GM12878 (cell line): ENCODE data around the gene CDC7. TPM values are rescaled to one million over a fixed set of nuclear protein-coding genes. Genes with fewer than 3 reads are reported as not detected.

Experiments
- ATAC-seq: fragments of 200-7000 bp; cut with Tn5 transposase; 3 replicates; pipeline ENCODE4 v1.9.1; 2020; ENCODE audit warnings: mild to moderate bottlenecking, moderate library complexity
- BruUV-seq: library from RNA; stranded (reverse); fragments of 400-500 nt; replicated peaks from 2 replicates; lab custom pipeline; 2021; lab: Mats Ljungman, UMichigan
- CTCF ChIA-PET: fragments of 300-600 bp; sonication (Branson Sonifier 250); formaldehyde crosslinking; extraction: SDS; loops from one replicate; lab custom pipeline; 2021; ENCODE audit warnings: inconsistent platforms; lab: Yijun Ruan, JAX
- POLR2A ChIA-PET: fragments of 350-600 bp; formaldehyde crosslinking; extraction: SDS; loops from one replicate; lab custom pipeline; 2021; ENCODE audit warnings: inconsistent platforms; lab: Charles Lee
- RAD21 ChIA-PET: fragments of 300-600 bp; sonication (Branson Sonifier 250); formaldehyde crosslinking; loops from one replicate; lab custom pipeline; 2023; ENCODE audit warnings: antibody characterized with exemption; ENCODE audit not compliant: unreplicated experiment; lab: Charles Lee
- SMC1A ChIA-PET: fragments of 300-600 bp; sonication (Branson Sonifier 250); formaldehyde crosslinking; loops from one replicate; lab custom pipeline; 2023; ENCODE audit not compliant: unreplicated experiment, uncharacterized antibody; lab: Charles Lee
- DNase-seq: peaks from one replicate; pipeline ENCODE4 v3.0.0-alpha.2; 2011; ENCODE audit warnings: low read depth, low spot score
- FAIRE-seq: peaks from 3 replicates; lab custom pipeline; 2011; peaks lifted over from hg19 to GRCh38; lab: Jason Lieb, UNC
- H2AFZ ChIP-seq: 2 replicates; pipeline ENCODE4 v1.6.0; 2011; ENCODE audit warnings: low read depth, low read length, control low read depth; ENCODE audit not compliant: control insufficient read depth
- H3K27ac ChIP-seq: 2 replicates; pipeline ENCODE4 v1.5.1; 2011; ENCODE audit warnings: control low read depth; ENCODE audit not compliant: control insufficient read depth, insufficient read depth
- H3K27me3 ChIP-seq, 2 experiments: replicated peaks in 1 of 2; 2 replicates each; pipeline versions ENCODE4 v1.6.0 to v1.6.1; 2011; ENCODE audit warnings: low read length in 1 of 2; ENCODE audit not compliant: control insufficient read depth in 2 of 2, insufficient read depth in 2 of 2
- H3K36me3 ChIP-seq, 2 experiments: 2 replicates each; pipeline ENCODE4 v1.5.1; 2011; ENCODE audit warnings: low read length in 1 of 2; ENCODE audit not compliant: control insufficient read depth in 2 of 2, insufficient read depth in 2 of 2
- H3K4me1 ChIP-seq: 2 replicates; pipeline ENCODE4 v1.6.1; 2011; ENCODE audit warnings: mild to moderate bottlenecking, low read length, moderate library complexity, mixed read lengths; ENCODE audit not compliant: control insufficient read depth, insufficient read depth
- H3K4me2 ChIP-seq: 2 replicates; pipeline ENCODE4 v1.6.0; 2011; ENCODE audit warnings: control low read depth; ENCODE audit not compliant: control insufficient read depth, insufficient read depth
- H3K4me3 ChIP-seq: fragments of 200-600 bp; sonication (generic); 2 replicates; pipeline ENCODE4 v1.5.1; 2016
- H3K79me2 ChIP-seq: 2 replicates; pipeline ENCODE4 v1.6.0; 2011; ENCODE audit warnings: low read length; ENCODE audit not compliant: control insufficient read depth, insufficient read depth
- H3K9ac ChIP-seq: 2 replicates; pipeline ENCODE4 v1.8.0; 2011; ENCODE audit warnings: low read length, control low read depth, mixed read lengths; ENCODE audit not compliant: control insufficient read depth, insufficient read depth
- H3K9me3 ChIP-seq: replicated peaks from 3 replicates; pipeline ENCODE4 v1.5.1; 2011; ENCODE audit warnings: mild to moderate bottlenecking, low read length; ENCODE audit not compliant: control insufficient read depth, insufficient read depth
- H4K20me1 ChIP-seq: 2 replicates; pipeline ENCODE4 v1.6.0; 2011; ENCODE audit not compliant: control insufficient read depth, insufficient read depth
- BMI1 ChIP-seq: fragments of 450-650 bp; IDR thresholded peaks from 2 replicates; pipeline ENCODE4 v1.6.1; 2016; ENCODE audit warnings: mild to moderate bottlenecking, moderate library complexity, borderline replicate concordance
- CBX5 ChIP-seq: sonication (generic); IDR thresholded peaks from 2 replicates; pipeline ENCODE4 v1.6.1; 2016; ENCODE audit warnings: low read depth, moderate library complexity, mild to moderate bottlenecking, inconsistent platforms
- CHD1 ChIP-seq: IDR thresholded peaks from 2 replicates; pipeline ENCODE4 v1.6.1; 2012; ENCODE audit warnings: low read depth, low read length, improper control_type of control experiment
- CREM ChIP-seq: IDR thresholded peaks from 2 replicates; pipeline ENCODE4 v1.6.1; 2014; ENCODE audit warnings: antibody characterized with exemption, low read depth
- CUX1 ChIP-seq: IDR thresholded peaks from 2 replicates; pipeline ENCODE4 v1.6.1; 2012; ENCODE audit warnings: improper control_type of control experiment, low read depth, low read length; ENCODE audit not compliant: insufficient replicate concordance
- FOXK2 ChIP-seq: fragments of 450-650 bp; IDR thresholded peaks from 2 replicates; pipeline ENCODE4 v1.6.1; 2017; ENCODE audit warnings: mild to moderate bottlenecking, moderate library complexity
- GABPA ChIP-seq: IDR thresholded peaks from 2 replicates; pipeline ENCODE4 v1.6.1; 2014; ENCODE audit warnings: antibody characterized with exemption, low read depth, mild to moderate bottlenecking, inconsistent platforms
- IRF3 ChIP-seq: fragments of 450-650 bp; IDR thresholded peaks from 2 replicates; pipeline ENCODE4 v1.6.1; 2014; ENCODE audit warnings: mild to moderate bottlenecking
- JUND ChIP-seq: IDR thresholded peaks from 2 replicates; pipeline ENCODE4 v1.6.1; 2012; ENCODE audit warnings: low read depth, mild to moderate bottlenecking, low read length, improper control_type of control experiment, moderate library complexity
- MEF2A ChIP-seq: IDR thresholded peaks from 2 replicates; pipeline ENCODE4 v1.6.1; 2011; ENCODE audit warnings: low read depth, mild to moderate bottlenecking, low read length, moderate library complexity; ENCODE audit not compliant: insufficient read depth
- MTA2 ChIP-seq: fragments of 450-650 bp; IDR thresholded peaks from 2 replicates; pipeline ENCODE4 v1.6.1; 2016; ENCODE audit warnings: low read depth, mild to moderate bottlenecking, moderate library complexity
- POLR2AphosphoS2 ChIP-seq: IDR thresholded peaks from 2 replicates; pipeline ENCODE4 v1.6.1; 2011; ENCODE audit warnings: low read depth, mild to moderate bottlenecking, low read length, improper control_type of control experiment, moderate library complexity
- POU2F2 ChIP-seq: IDR thresholded peaks from 3 replicates; pipeline ENCODE4 v1.6.1; 2011; ENCODE audit warnings: low read depth, mild to moderate bottlenecking, low read length, borderline replicate concordance
- RAD21 ChIP-seq: IDR thresholded peaks from 2 replicates; pipeline ENCODE4 v1.6.1; 2011; ENCODE audit warnings: mild to moderate bottlenecking, low read depth, low read length, moderate library complexity; ENCODE audit not compliant: insufficient read depth
- RB1 ChIP-seq: fragments of 450-650 bp; formaldehyde crosslinking; IDR thresholded peaks from 2 replicates; pipeline ENCODE4 v1.6.1; 2017; ENCODE audit warnings: mild to moderate bottlenecking, borderline replicate concordance
- RFX5 ChIP-seq: IDR thresholded peaks from 2 replicates; pipeline ENCODE4 v1.6.1; 2011; ENCODE audit warnings: low read depth, low read length, improper control_type of control experiment
- ZNF207 ChIP-seq: fragments of 450-650 bp; IDR thresholded peaks from 2 replicates; pipeline ENCODE4 v1.6.1; 2014; ENCODE audit warnings: antibody characterized with exemption, mild to moderate bottlenecking, borderline replicate concordance
- WGBS: methylation state at CpG from one replicate; pipeline ENCODE4 v1.1.6; 2016; ENCODE audit warnings: low lambda C conversion rate; ENCODE audit not compliant: insufficient replicate concordance, insufficient coverage; ENCODE audit errors: missing lambda C conversion rate; 5-methylcytosine and 5-hydroxymethylcytosine counted together
- in situ Hi-C: fragments of 300-500 bp; cut with MboI; formaldehyde crosslinking; loops from 9 replicates; pipeline ENCODE4 v1.14.3; 2018; ENCODE audit warnings: mixed read lengths
- intact Hi-C: fragments of 100-400 bp; cut with micrococcal nuclease; formaldehyde crosslinking; loops from one replicate; pipeline ENCODE4 v1.14.2; 2022; ENCODE audit not compliant: unreplicated experiment
- polyA plus RNA-seq, 11 experiments: library from polyadenylated mRNA; depleted of rRNA in 4 of 11; unstranded in 6 of 11; stranded (reverse) in 5 of 11; fragments of >200 nt; fragmentation: Nextera tagmentation in 4 of 11; fragmentation: Illumina TruSeq in 1 of 11; extraction: Ambion mirVana in 4 of 11; extraction: Trizol in 1 of 11; gene quantifications; 1 replicate in 1 of 11; 2 replicates in 10 of 11; pipeline versions ENCODE4 v1.2.1 to v1.2.3, GENCODE V29; 2011 to 2016; ENCODE audit warnings: inconsistent platforms in 2 of 11, missing spikeins in 2 of 11, low read depth in 1 of 11
- total RNA-seq, 4 experiments: library from RNA; depleted of rRNA in 3 of 4; stranded (reverse); fragments of >200 nt in 3 of 4; fragmentation: Illumina TruSeq in 1 of 4; extraction: Trizol in 1 of 4; gene quantifications; 2 replicates each; pipeline versions ENCODE4 v1.2.1 to v1.2.3, GENCODE V29; 2013 to 2021

CDC7 gene
- total and polyA plus RNA-seq, 10 of the 15 experiments (the other 5 are each of a cell fraction or from before 2014, with no cell fraction given) = 14.9 to 37.8 (median 26.0) TPM

GRCh38 chr1:91503975-91504530 lies 3.4 kb downstream of the CDC7 start:
- no peak overlapping the region for H3K27ac ChIP-seq
- POLR2A ChIA-PET = interaction anchor here (0.6 to 0.7 kb wide), 4 partner anchors 20 to 1502 kb away, joined by 3 to 8 read pairs (median 4); no protein-coding TSS in a partner anchor
- no peak for ATAC-seq
- CTCF ChIA-PET = interaction anchor here (1.2 to 6.7 kb wide), 3 partner anchors 9 to 428 kb away, joined by 3 to 59 read pairs (median 6); no protein-coding TSS in a partner anchor
- RAD21 ChIA-PET = interaction anchor here (4.7 kb wide), 1 partner anchor 9 kb away, joined by 27 read pairs; no protein-coding TSS in a partner anchor
- H3K4me3 ChIP-seq = no peak overlapping the region
- no peaks in the 10 kb centered on the region; a peak in 1 of 4 replicates for H3K36me3 ChIP-seq
- no peaks in the 10 kb centered on the region for H4K20me1 ChIP-seq
- BruUV-seq = no TSS peak
- H3K4me1 ChIP-seq = peaks cover 2% of the 10 kb centered on the region; the same call in 1 of the 2 replicates
- no peaks in the 10 kb centered on the region for H3K27me3 ChIP-seq
- no peak overlapping the region for H3K9ac ChIP-seq
- H3K9me3 ChIP-seq = no peaks in the 10 kb centered on the region
- DNase-seq = no peak
- FAIRE-seq = no peak
- no peak overlapping the region for H2AFZ ChIP-seq
- no peak overlapping the region for H3K4me2 ChIP-seq
- in situ Hi-C loops = loop anchor here (25.0 kb wide), 2 partner anchors 383 to 1108 kb away; partner anchors contain the start of gene TGFBR3
- TF ChIP-seq RAD21 (no peak), FOXK2 (no peak), CUX1 (no peak), GABPA (no peak), IRF3 (no peak), JUND (no peak), CHD1 (no peak), CBX5 (no peak), RFX5 (no peak), ZNF207 (no peak), CREM (no peak), MTA2 (no peak), MEF2A (no peak), POU2F2 (no peak), POLR2AphosphoS2 (no peak), RB1 (no peak), BMI1 (no peak)
- SMC1A ChIA-PET = interaction anchor here (0.8 to 2.8 kb wide), 6 partner anchors 8 to 397 kb away, joined by 3 to 9 read pairs (median 3); no protein-coding TSS in a partner anchor
- intact Hi-C loops = loop anchor here (5.0 to 10.0 kb wide), 4 partner anchors 208 to 791 kb away; partner anchors contain the start of genes GLMN, RPAP2 and TGFBR3
- WGBS = 100% methylated on average over 1 of the region's 1 CpG
- peaks cover 51% of the 10 kb centered on the region for H3K79me2 ChIP-seq
